Astrocyte of the spinal cord (primary cell): ENCODE measurements around the gene PCNT.

Source experiments
- DNase-seq: peaks from one replicate; pipeline ENCODE4 v3.0.0; 2011; ENCODE audit warnings: low read depth, low spot score
- H3K4me3 ChIP-seq: 2 replicates; pipeline ENCODE4 v1.5.1; 2011; ENCODE audit warnings: low read depth, mild to moderate bottlenecking, low read length, moderate library complexity
- in situ Hi-C: cut with HindIII; loops from 2 replicates; pipeline ENCODE4 v1.10.0; 2017; ENCODE audit warnings: low sequenced_read_pairs
- TF ChIP-seq, protein P1 (sequence below): IDR thresholded peaks from 2 replicates; pipeline ENCODE4 v1.5.1; 2012; ENCODE audit warnings: low read depth, mild to moderate bottlenecking, low read length, inconsistent platforms

Gene PCNT

GRCh38 chr21:46316708-46317324, 7.1 kb upstream of the PCNT start:
- in situ Hi-C loops = no loop called here
- DNase-seq = no peak
- no peak overlapping the region for H3K4me3 ChIP-seq
- TF ChIP-seq, protein P1, sequence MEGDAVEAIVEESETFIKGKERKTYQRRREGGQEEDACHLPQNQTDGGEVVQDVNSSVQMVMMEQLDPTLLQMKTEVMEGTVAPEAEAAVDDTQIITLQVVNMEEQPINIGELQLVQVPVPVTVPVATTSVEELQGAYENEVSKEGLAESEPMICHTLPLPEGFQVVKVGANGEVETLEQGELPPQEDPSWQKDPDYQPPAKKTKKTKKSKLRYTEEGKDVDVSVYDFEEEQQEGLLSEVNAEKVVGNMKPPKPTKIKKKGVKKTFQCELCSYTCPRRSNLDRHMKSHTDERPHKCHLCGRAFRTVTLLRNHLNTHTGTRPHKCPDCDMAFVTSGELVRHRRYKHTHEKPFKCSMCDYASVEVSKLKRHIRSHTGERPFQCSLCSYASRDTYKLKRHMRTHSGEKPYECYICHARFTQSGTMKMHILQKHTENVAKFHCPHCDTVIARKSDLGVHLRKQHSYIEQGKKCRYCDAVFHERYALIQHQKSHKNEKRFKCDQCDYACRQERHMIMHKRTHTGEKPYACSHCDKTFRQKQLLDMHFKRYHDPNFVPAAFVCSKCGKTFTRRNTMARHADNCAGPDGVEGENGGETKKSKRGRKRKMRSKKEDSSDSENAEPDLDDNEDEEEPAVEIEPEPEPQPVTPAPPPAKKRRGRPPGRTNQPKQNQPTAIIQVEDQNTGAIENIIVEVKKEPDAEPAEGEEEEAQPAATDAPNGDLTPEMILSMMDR = no peak

- TF ChIP-seq, protein P1 = no peak
- no peak for DNase-seq
- no peak overlapping the region for H3K4me3 ChIP-seq
- in situ Hi-C loops = no loop called here
These were observed 6.1 kb upstream of the PCNT start for GRCh38 chr21:46317710-46318463.

- in situ Hi-C loops = no loop called here
These were observed 5.5 kb upstream of the PCNT start for GRCh38 chr21:46318464-46318845.

DNA sequence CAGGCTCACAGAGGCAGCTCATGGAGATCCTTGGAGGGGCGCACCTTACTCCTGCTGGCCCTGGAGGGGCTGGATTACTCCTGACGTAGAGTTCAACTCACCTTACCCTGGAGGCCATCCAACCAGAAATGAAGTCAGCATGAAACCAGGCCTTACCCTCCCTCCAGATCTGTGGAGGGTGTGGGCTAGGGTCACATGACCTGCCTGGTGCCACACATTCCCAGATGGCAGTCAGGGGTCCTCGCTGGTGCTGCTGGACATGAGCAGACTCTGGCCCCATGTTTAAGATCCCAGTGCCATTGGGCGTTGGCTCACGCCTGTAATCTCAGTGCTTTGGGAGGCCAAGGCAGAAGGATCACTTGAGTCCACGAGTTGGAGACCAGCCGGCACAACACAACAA, 4.8 kb upstream of the PCNT start:
- in situ Hi-C loops = no loop called here
- TF ChIP-seq, protein P1 = no peak

More at GRCh38 chr21:46318464-46318845, 5.5 kb upstream of the PCNT start:
- TF ChIP-seq, protein P1 = no peak
- H3K4me3 ChIP-seq = no peak overlapping the region
- DNase-seq = no peak

GRCh38 chr21:46320331-46320801, 3.6 kb upstream of the PCNT start:
- no peak overlapping the region for H3K4me3 ChIP-seq
- no peak for DNase-seq
- TF ChIP-seq, protein P1 = no peak
- in situ Hi-C loops = no loop called here

More for the DNA sequence above, 4.8 kb upstream of the PCNT start:
- no peak overlapping the region for H3K4me3 ChIP-seq
- no peak for DNase-seq

GRCh38 chr21:46322351-46323226, 1.4 kb upstream of the PCNT start:
- in situ Hi-C loops = no loop called here
- DNase-seq = peak; percentile 46
- TF ChIP-seq, protein P1 = no peak

More at GRCh38 chr21:46322351-46323226, 1.4 kb upstream of the PCNT start:
- H3K4me3 ChIP-seq = peak overlapping the region; percentile 76
